NCI-H2196 treated with DMSO at 0.1 percent for 48 hours (cell line): Measurements from ENCODE around the gene CT47A7.
"Not testable (repeated sequence)": the region's sequence is repeated elsewhere in the genome, so short reads cannot be mapped to it uniquely, and the experiment has no call there.

Experiments
- DNase-seq: peaks from one replicate; lab custom pipeline; 2025; ENCODE audit not compliant: unreplicated experiment; lab: John Stamatoyannopoulos, UW

The CT47A7 gene

DNA sequence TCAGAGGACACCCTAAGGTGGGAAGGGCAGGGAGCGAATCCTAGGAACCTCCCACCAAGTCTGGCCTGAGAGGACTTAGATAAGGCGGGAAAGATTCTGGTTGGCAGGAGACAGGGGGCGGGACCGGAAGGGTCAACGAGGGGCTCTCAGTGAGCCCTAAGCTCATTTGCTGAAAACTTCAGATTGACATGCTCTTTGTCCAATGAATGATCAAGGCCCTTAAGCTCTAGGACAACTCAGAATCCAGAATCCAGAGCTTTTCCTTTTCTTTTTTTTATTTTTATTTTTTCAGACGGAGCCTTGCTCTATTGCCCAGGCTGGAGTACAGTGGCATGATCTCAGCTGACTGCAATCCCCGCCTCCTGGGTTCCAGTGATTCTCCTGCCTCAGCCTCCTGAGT lies at the start of gene CT47A7:
TSS of gene CT47A7 (minus strand) at position 101 of the 400 bp plus-strand sequence. CDS start 255 bp downstream, outside the sequence.
- not testable (repeated sequence) for DNase-seq

DNA sequence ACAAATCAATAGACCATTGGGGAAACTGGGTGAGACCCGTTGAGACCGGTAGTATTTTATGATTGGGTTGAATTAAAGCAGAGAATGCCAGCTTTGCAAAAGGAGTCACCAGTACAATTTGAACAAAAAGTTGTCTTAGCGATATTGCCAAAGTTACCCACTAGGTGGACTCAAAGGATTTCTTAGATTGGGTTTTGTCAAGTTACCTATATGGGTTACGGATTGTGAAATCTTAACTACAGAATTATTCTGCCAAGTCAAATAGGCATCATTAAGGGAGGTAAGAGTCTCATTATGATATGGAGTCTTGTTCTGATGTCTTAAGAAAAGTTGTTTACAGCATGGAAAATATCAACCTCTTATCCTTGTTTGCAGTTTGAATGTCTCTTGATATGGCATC lies 44.2 kb upstream of the CT47A7 start:
- DNase-seq, result no peak

DNA sequence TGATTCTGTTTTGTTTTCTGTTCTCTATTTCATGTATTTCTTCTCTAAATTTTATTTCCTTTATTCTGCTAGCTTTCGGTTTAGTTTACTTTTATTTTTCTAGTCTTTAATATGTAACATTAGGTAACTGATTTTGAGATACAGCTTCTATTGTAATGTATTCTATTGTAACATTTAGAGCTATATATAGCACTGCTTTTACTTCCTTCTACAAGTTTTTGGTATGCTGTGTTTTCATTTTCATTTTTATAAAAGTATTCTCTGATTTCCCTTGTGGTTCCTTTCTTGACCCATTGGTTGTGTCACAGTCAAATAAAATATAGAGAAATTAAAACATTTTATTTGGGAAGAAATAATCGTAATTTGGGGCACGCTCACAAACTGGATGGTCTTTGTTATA lies 43.0 kb upstream of the CT47A7 start:
- no peak for DNase-seq

DNA sequence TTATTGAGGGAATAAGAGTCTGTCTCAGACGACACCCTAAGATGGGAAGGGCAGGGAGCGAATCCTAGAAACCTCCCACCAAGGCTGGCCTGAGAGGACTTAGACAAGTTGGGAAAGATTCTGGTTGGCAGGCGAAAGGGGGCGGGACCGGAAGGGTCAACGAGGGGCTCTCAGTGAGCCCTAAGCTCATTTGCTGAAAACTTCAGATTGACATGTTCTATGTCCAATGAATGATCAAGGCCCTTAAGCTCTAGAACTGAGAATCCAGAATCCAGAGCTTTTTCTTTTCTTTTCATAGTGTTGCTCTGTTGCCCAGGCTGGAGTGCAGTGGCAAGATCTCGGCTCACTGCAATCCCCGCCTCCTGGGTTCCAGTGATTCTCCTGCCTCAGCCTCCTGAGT lies 29.3 kb upstream of the CT47A7 start, which contains the start of gene CT47A1:
TSS of gene CT47A1 (minus strand) at position 101 of the 400 bp plus-strand sequence. CDS start 231 bp downstream, outside the sequence.
- DNase-seq, result not testable (repeated sequence)
